Embryonic facial prominence (tissue), 1 donor: ENCODE results near the gene ZNRD2.

Experiments used
- DNase-seq: peaks from one replicate; pipeline ENCODE4 v3.0.0-alpha.2; 2016; ENCODE audit errors: extremely low spot score

ZNRD2 gene

DNA sequence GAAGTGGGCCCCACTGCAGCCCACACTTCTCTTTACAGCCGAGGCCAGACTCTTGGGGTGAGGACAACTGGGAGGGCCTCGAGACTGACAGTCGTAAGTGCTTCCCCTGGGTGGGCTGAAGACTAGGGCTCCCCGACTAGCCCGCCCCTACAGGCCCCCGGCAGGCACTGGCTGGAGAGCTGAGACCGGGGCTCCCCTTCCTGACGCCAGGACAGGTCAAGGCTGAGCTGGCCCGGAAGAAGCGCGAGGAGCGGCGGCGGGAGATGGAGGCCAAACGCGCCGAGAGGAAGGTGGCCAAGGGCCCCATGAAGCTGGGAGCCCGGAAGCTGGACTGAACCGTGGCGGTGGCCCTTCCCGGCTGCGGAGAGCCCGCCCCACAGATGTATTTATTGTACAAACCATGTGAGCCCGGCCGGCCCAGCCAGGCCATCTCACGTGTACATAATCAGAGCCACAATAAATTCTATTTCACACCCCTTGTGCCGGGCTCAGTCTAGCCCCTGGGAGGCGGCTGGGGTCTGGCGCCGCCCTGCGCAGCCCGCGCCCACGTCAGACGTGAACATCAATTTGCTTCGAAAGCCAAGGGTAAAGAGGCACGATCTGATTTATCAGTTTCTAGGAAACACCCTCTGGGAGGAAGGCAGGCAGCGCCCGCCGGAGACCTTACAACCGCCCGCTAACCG is 31.9 kb upstream of the ZNRD2 start:
- no peak for DNase-seq

DNA sequence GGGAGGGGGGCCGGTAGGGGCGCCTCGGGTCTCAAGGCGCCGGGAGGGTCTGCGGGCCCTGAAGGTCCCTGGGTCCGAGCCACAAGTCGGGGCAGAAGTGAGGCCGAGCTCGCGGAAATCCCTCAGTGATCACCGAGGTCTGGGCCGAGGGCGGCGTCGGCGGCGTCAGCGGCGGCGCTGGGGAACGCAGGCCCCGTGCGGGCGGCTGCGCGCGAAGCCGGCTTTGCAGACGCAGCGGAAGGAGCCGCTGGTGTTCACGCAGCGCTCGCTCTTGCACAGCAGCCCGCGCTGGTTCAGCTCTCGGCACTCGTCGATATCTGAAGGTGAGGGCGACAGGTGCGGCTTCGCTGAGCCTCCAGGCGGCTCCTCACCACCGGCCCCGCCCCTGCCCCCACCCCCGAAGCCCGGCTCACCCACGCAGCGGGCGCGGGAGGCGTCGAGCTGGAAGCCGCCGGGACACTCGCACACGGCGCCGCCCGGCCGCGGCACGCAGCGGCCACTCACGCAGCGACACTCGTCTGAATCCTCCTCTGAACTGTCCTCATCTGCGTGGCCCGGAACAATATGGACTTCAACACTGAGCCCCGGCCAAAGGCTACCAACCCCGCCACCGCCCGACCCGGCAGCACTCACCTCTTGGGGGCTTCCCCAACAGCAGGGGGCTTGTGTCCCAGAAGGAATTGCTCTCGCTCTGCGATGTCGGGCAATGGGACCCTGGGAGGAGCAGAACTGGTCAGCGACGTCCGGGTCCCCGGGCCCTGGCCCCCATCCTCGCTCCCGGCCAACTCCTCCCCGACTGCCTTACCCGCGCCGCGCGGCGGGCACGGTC is 31.1 kb upstream of the ZNRD2 start:
- no peak for DNase-seq

DNA sequence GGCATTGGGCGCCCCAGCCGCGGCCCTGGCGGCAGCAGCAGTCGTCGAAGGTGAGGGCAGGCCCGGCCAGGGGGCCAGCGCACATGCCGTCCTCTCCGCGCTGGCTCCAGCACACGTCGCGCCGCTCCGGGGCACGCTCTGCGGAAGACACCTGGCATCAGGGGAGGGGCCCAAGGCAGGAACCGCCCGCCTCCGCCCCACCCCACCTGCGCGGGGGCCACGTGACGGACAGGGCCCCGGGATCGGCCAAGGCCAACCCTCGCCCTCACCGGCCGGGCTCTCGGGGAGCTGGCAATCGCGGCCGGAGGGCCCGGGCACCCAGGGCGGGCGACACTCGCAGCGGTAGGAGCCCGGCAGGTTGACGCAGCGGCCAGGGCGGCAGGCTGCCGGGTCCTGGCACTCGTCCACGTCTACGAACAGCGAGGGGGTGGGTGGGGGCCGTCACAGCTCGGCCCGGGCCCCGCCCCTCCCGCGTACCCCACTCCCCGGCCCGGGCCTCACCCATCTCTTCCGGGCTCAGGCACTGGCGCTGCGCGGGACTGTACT is 30.5 kb upstream of the ZNRD2 start:
- DNase-seq, result peak; percentile 69

DNA sequence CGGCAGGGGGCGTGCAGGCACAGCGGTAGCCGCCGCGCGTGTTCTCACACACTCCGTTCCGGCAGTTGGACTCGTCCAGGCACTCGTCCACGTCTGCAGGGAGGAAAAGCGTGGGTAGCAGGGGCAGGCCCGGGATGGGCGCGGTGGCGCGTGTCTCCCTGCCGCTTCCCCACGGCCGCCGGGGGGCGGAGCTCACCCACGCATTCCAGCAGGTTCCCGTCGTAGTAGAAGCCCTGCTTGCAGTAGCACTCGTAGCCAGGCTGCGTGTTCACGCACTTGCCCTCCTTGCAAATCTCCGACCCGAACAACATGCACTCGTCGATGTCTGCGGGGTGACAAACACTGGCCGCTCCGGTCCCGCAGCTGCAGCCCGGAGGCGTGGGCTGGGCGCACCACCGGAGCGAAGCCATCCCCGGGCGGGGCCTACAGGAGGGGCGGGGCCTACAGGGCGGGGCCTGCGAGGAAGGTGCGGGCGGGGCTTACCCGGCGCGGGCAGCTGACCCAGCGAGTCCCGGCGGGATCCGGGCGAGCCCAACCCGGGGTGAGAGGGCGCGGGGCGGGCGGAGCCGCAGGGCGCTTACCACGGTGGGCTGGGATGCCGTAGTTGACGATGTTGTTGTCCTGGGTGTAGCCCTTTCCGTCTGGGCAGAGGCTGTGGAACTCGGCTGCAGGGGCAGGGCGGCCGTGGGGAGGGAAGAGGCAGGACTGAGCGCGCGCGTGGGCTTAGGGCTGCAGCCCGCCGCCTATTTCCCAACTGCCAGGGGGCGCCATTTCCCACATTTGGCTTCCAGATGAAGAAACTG is 29.8 kb upstream of the ZNRD2 start:
- DNase-seq, result no peak

DNA sequence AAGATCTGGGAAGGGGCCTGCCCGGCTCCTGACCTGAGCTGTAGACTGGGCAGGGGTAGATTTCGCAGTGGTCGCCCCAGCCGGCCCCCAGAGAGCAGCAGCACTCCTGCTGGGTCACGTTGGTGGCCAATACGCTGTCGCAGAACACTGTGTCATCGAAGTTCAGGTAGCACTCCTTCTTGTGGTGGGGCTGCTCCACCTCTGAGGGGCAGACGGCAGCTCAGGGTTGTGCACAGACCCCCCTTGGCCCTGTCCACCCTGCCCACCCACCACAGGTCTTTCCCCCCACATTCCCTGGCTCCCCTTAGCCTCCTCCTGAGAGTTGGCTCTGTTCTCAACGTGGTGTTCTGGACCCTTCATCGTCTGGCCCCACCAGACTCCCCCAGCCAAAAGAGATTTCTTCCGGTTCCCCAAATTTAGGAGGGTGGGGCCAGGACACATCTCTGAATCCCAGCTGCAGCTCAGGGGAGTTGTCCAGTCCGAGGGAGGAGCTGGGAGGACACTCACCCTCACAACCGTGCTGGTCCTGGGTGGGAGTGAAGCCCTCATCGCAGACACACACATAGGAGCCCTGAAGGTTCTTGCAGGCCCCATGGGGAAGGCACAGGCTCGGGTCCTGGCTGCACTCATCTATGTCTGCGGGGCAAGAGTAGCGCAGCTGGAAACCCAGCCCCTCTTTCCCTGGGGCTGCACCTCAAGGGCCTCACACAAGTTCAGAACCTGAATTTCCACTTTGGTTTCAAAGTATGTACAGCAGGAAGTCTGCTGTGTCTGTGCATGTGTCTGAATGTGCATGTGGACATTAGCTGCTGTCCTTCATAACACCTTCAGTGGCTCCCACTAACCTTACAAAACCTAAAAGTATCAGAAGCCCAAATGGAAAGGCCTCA is 28.9 kb upstream of the ZNRD2 start:
- DNase-seq, result no peak

DNA sequence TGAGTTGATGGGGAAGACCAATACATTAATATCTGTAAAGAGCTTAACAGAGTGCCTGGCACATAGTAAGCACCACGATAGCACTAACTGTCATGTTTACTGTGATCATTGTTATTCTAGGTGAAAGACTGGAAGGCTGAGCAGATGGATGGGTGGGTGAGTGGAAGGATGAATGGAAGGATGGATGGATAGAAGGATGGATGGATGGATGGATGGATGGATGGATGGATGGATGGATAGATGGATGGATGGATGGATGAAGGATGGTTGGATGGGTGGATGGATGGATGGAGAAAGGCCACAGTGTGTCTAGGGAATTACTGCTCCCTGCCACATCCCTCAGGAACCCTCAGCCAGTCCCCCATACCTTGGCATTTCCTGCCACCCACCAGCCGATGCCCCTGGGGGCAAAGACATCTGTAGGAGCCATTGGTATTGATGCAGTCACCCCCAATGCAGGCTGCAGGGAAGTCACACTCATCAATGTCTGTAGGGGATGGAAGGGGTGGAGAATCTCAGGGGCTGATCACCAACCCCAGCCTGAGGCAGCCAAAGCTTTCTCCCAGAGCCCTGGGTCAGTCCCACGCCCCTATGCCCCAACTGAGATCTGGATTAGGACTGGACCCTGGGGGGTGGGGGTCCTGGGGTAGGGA is 27.4 kb upstream of the ZNRD2 start:
- no peak for DNase-seq

DNA sequence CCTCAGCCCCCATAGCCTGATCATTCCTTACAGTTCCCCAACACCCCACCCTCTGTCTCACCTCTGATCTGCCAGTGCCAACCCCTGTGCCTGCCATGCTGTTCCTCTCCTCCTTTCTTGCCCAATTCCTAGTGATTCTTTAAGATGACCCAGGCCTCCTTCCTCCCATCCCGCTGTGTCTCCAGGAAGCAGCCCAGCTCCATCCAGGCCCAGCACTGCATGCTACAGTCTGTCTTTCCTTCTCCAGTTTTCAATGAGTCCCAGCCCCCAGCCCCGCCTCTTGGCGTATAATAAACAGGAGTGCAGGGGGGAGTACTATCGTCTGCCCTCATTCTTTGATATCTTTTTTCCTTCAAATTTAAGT is 24.4 kb upstream of the ZNRD2 start:
- no peak for DNase-seq

DNA sequence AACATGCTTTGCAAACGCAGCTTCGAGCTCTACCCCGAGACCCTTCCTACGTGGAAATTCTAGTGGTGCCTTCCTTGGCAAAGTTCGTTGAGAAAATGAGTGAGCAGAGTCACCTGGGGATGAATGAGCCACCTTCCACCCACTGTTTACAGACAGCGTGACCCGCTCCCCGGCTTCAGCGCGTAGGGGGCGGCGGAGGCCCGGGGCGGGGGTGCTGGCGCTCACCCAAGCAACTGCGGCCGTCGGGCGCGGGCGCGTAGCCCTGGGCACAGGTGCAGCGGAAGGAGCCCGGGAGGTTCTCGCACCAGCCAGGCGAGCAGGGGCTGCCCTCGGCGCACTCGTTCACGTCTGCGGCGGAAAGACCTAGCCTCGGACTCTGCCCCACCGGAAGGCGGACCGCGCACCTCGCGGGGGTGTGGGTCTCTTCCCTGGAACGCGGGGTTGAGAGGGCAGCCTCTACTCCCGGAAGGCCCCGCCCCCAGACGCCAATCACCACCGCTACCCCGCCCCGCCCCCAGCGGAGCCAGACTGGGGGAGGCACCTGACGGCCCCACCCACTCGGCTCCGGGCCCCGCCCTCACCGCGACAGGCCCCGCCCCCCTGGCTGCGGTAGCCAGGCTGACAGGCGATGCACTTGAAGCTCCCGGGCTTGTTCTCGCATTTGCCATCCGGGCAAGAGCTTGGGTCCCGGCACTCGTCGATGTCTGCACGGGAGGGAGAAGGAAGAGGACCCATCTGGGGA is 23.9 kb upstream of the ZNRD2 start:
- no peak for DNase-seq

DNA sequence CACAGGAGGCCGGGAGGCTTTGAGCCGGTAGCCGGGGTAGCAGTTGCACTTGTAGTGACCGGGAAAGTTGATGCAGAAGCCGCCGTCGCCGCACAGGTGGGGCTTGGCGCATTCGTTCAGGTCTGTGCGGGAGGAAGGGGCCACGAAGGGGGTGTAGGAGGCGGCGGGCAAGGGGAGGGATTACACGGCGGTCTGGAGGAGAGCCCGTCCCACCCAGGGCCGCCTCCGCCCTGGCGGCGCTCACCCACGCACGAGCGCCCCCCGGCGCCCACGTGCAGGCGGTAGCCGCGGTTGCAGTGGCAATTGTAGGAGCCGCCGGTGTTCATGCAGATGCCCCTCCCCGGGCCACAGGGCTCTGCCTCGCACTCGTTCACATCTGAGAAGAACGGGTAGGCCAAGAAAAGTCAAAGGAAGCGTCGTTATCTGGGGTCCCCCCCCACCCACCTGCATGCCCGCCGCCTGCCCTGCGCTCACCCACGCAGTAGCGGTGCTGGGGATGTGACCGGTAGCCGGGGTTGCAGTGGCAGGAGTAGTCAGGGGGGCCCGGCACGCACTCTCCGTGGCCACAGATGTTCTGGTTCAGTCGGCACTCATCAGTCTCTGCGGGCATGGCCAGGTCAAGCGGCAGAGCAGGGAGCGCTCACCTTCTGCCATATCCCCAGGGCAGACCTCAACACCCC is 22.7 kb upstream of the ZNRD2 start:
- DNase-seq, result no peak

DNA sequence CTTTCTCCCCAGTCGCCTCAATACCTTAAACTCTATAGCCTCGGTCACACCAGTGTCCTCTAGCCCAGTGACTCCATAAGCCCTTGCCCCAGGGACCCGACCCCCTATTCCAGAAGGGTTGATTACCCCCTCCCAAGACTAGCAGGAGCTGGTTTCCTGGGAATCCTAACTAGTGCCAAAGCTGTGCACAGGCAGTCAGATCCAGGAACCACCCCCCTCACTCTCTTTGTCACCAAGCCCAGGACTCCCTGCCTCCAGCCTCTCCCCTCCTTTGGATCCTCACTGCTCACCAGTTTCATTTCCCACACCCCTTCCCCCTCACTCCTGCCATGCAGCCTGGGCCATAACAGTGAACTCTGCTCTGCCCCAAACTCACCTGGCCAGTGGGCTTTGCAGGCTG is 21.9 kb upstream of the ZNRD2 start:
- no peak for DNase-seq

DNA sequence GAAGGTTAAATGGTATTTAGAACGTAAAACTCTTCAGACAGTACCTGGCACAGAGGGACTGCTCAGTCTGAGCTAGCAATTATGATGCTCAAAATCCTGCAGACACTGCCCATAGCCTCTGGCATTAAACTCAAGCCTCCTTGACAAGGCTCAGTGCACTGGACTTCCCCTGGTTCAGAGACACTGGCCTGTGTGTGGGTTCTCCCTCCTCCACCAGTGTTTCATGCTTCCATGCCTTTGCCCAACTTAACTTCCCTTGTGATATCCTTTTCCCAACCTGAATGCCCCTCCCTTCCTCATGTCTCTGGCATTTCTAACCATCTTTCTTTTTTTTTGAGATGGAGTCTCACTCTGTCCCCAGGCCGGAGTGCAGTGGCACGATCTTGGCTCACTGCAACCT is 21.2 kb upstream of the ZNRD2 start:
- no peak for DNase-seq

DNA sequence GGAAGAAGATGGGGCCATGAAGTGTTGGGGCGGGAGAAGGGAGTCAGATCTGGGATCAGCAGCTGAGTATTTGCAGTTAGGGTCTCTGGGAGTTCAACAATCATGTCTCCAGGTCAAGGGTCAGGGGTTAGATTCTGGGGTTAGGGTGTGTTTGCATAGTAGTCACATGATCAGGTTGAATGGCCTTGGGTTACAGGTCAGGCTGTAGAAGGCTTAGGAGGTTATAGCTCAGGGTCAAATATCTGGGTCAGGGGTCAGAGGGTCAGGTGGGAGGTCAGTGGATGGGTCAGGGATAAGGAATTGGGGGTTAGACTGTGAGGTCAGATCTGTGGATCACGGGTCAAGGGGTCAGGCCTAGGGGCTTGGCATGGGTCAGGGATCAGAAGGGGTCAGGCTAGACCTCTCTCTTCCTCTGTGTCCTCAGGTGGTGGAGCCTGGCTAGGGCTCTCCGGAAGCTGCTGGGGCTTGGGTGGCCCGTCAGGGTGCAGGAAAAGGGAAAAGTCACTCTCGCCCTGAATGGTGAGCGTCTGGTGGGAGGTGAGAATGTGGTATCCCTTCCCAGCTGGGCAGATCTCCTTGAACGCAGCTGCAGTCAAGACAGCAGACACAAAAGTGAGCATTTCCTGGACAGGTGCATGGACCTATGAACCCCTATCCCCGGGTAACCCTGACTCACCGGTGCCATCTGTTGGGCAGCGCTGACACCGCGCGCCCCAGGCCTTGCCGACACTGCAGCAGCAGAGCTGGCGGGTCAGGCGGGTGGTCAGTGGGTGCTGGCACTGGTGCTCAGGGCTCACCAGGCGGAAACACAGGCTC is 18.5 kb upstream of the ZNRD2 start:
- no peak for DNase-seq

DNA sequence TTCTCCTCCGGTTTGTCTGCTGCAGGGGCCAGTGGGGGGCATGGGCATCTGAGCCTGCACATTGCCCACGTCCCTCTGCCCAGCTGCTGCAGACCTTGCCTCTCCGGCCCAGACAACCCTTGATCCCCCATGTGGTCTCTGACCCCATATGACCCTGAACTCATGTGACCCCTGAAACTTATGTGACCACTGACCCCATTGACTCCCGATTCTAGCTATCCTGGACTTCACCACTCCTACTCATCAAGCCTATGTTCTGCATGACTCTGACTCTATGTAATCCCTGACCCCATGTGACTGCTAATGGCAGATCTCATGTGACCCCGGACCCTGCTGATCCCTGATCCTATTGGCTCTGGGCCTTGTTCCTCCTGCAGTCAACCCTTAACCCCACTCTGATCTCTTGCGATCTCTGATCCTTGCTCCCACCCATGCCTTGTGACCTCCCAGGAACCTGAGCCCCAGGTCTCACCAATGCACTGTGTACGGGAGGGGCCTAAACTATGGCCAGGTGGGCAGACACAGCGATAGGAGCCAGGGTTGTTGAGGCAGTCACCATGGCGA is 17.8 kb upstream of the ZNRD2 start:
- DNase-seq, result no peak

DNA sequence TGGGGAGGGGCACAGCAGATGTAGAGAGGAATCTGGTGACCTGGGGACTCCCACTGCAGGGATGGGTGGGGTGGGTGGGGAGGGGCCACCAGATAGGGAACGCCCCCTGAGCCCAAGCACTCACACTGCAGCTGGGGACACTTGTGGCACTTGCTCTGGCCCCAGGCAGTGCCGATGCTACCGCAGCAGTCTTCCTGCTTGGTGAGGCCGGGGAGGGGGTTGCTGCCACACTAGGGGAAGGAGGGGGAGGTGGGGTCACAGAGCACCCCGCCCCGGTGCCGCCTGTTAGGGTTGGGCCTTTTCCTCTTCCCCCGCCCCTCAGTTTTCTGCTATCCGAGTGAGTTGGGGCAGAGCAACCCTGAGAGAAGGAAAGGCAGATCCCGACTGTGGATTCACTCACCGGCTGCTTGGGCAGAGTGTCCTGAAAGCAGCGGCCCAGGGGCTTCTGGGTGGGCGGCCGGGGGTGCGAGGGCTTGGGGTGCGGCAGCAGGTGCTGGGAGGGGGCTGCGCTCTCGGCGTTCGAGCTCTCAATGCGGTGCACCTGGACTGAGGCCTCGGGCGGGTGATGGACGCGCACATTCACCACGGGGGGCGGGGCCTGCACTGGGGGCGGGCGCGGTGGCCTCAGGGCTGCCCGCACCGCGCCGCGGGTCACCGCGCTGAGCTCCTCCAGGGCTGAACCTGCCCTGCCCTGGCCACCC is 16.8 kb upstream of the ZNRD2 start:
- DNase-seq, result no peak

DNA sequence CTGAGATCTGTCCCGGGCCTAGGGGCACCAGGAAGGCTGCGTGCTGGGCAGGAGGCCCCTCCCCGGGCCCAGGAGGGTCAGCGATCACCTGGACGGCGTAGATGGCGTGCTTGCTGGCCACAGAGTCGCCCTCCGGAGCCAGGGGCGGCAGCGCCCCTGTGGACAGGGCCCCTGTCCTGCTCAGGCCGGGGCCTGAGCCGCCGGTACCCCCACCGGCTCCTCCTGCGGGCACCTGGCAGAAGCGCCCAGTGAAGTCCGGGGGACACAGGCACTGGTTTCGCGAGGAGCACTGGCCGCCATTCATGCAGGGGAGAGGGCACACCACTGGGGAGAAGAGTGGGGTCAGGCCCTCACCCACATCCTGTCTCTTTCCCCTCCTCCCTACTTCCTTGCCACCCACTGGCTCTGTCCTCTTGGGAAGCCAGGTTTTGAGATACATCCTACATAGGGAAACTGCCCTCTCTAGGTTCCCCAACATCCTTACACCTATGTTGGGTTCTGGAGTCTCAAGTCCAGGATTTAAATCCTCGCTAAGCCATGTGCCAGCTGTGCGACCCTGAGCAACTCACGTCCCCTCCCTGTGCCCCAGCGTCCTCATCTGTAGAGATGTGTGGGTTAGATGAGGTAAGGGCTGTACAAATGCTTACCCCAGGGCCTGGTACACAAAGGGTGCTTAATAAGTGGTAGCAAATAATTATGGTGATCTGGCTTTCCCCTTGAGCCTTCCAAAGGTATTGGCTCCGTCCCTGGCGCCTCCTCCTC is 16.0 kb upstream of the ZNRD2 start:
- DNase-seq, result no peak

DNA sequence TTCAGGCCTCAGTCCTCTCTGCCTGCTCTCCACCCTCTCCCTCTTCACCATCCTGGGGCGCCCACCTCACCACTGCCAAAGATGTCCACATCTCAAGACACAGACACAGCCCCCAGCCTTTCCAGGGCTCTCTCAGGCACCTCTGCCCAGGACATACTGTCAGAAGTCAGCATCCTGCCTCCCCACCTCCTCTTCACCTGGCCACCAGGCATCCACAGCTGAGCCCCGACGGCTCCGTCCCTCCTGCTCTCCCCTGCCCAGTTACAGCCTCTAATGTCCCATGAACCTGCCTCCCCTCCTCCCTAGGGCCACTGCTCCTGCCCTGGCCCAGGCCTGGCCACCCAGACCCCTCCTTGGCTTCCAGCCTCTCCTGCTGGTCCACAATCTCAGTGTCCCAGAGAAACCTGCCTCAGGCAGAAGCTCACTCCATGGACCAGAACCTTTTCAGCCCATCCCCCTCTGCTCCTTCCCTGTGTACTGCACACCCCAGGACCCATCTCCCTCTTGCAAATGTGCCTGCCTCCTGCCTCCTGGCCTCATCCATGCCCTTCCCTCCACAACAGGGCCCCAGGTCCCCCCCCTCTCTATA is 15.3 kb upstream of the ZNRD2 start:
- DNase-seq, result no peak
